GM21619 (cell line): Measurements from ENCODE around the gene VEGFD.
"Not testable (repeated sequence)": the region's sequence is repeated elsewhere in the genome, so short reads cannot be mapped to it uniquely, and the experiment has no call there.

ENCODE experiments used
- ATAC-seq: cut with Tn5 transposase; IDR thresholded peaks from one replicate; pipeline ENCODE4 v1.9.1; 2021; ENCODE audit not compliant: unreplicated experiment

VEGFD gene

DNA sequence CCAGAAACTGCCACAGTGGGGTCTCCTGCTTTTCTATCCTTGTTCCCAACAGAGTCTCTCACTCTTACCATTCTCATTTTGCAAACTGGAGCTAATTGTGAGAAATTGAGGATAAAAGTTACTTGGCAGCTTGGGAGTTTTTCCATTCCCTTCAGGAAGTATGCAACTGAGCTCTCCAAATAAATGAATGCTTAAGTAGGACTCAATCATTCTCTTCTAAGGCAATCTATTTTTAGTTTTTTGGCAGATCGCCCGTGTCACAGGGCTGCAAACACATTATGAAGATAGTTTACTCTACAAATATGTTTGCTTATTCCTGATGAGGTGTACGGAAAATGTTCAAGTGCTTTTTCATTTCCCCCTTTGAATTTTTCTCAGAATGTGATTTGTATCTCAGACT, 74.1 kb downstream of the VEGFD start:
- no peak for ATAC-seq

DNA sequence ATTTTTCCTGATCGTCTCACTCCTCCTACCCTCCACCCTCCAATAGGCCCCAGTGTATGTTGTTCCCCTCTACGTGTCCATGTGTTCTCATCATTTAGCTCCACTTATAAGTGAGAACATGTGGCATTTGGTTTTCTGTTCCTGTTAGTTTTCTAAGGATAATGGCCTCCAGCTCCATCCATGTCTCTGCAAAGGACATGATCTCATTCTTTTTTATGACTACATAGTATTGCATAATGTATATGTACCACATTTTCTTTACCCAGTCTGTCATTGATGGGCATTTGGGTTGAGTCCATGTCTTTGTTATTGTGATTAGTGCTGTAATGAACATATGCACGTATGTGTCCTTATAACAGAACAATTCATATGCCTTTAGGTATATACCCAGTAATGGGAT, 78.3 kb downstream of the VEGFD start:
- not testable (repeated sequence) for ATAC-seq

DNA sequence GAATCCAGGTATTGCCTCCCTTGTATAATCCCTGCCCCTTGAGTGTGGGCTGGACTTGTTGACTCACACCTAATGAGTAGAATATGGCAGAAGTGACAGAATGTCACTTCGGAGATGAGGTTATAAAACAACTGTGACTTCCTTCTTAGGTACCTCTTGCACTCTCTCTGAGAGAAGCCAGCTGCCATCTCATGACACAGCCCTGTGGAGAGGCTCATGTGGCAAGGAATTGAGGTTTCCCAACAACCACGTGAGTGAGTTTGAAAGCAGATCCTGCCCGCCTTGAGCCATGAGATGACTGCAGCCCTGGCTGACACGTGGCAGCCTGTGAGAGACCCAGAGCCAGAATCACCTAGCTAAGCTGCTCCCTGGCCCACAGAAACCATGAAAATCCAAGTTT, 82.3 kb downstream of the VEGFD start:
- no peak for ATAC-seq

DNA sequence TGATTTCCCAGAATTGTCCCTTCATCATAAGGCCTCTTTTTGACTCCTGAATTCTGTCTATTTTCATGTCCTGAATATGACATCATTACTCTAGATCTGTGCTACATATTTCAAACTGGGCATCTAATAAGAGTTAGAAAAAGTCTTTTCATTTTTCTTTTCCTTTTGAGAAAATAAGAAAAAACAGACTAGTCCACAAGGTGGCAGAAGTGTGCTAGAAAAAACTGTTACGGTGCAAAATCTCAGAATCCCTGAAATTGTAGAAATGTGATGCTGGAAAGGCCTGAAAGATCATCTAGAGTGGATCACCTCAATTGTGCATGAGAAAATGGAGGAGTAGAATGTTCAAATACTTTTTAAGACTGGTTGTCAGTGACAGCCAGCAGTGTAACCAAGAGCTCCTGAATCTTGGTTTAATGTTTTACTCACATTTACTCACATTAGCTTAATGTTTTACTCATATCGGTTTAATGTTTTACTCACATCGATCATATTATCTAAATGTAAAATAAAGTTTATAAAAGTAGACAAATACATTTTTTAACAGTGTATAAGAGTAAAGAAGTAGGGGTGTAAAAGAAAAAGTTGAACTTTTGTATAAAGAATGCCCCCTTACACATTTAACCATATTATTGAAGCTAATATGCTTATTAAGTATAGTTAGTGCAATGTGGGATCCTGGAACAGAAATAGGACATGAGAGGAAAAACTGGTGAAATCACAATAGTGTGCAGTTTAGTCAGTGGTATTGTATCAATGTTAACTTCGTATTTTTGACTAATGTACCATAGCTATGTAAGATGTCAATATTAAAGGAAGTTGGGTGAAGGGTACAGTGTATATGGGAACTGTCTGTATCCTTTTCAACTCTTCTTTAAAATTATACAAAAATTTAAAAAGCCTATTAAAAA, 84.0 kb downstream of the VEGFD start:
- ATAC-seq = no peak

DNA sequence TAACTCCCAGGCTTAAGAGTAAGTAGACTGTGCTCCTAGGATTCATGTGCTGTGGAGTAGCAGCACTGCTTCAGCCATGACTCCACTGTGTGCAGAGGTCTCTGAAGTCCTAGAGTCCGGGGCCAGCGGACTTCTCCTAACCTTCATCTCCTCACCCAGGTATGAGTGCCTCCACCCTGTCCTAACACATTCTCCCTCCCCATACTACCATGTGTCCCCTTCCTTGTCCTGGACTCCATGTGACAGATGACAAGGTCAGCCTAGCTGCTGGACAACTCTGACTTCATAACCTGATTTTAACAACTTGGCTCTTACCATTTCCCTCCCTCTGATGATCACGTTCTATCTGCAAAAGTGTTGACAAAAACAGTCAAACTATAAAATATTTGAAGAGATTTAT, 85.4 kb downstream of the VEGFD start:
- no peak for ATAC-seq

DNA sequence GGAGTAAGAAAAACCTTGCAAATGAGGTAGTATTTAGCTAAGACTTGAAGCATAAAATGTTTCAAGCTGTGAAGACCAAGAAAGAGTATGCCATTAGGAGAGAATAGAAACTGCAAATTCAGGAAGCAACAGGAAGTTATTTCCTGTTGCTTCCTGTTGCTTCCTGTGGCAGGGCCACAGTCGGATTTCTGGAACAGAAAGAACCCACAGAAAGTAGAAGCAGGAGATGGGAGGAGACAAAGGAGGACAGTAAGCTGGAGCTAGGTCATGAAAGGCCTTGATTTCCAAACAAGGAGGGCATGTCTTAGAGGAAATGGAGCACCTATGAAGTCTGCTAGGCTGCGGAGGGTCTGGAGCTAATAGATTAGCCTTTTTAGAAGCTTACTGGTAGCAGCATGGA, 86.0 kb downstream of the VEGFD start:
- ATAC-seq = no peak
